Measurements from ENCODE around the gene SCAPER.

DNA sequence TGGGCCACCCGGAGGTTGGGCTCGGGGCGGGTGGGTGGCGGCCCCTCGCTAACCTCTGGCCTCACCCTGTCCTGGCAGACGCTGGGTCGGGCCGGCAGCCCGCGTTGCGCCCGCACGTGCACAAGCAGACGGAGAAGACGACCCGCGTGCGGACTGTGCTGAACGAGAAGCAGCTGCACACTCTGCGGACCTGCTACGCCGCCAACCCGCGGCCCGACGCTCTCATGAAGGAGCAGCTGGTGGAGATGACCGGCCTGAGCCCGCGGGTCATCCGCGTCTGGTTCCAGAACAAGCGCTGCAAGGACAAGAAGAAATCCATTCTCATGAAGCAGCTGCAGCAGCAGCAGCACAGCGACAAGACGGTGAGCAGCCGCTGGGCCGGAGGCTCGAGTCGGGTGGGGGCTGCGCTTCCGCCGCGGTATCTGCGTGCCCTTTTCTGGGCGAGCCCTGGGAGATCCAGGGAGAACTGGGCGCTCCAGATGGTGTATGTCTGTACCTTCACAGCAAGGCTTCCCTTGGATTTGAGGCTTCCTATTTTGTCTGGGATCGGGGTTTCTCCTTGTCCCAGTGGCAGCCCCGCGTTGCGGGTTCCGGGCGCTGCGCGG is 564.8 kb downstream of the SCAPER start:
- no peak for TF ChIP-seq FOXK1 (CRISPR knock-in tag; IDR thresholded peaks at IDR 0.05)
- TF ChIP-seq, protein P1, sequence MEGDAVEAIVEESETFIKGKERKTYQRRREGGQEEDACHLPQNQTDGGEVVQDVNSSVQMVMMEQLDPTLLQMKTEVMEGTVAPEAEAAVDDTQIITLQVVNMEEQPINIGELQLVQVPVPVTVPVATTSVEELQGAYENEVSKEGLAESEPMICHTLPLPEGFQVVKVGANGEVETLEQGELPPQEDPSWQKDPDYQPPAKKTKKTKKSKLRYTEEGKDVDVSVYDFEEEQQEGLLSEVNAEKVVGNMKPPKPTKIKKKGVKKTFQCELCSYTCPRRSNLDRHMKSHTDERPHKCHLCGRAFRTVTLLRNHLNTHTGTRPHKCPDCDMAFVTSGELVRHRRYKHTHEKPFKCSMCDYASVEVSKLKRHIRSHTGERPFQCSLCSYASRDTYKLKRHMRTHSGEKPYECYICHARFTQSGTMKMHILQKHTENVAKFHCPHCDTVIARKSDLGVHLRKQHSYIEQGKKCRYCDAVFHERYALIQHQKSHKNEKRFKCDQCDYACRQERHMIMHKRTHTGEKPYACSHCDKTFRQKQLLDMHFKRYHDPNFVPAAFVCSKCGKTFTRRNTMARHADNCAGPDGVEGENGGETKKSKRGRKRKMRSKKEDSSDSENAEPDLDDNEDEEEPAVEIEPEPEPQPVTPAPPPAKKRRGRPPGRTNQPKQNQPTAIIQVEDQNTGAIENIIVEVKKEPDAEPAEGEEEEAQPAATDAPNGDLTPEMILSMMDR (IDR thresholded peaks at IDR 0.05): no peak
- TF ChIP-seq, protein P2, sequence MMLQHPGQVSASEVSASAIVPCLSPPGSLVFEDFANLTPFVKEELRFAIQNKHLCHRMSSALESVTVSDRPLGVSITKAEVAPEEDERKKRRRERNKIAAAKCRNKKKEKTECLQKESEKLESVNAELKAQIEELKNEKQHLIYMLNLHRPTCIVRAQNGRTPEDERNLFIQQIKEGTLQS (CRISPR knock-in tag; conservative IDR thresholded peaks at IDR 0.05): no peak
- TF ChIP-seq, protein P3, sequence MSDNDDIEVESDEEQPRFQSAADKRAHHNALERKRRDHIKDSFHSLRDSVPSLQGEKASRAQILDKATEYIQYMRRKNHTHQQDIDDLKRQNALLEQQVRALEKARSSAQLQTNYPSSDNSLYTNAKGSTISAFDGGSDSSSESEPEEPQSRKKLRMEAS (CRISPR knock-in tag; IDR thresholded peaks at IDR 0.05): no peak
- no peak for TF ChIP-seq ZNF121 (CRISPR knock-in tag; IDR thresholded peaks at IDR 0.05)

Measured in WTC11 (cell line).